H1 (cell line): ENCODE results near the gene TSHZ2. TPM values are rescaled to one million over a fixed set of nuclear protein-coding genes. Genes with fewer than 3 reads are reported as not detected.

ENCODE experiments used
- CTCF ChIA-PET: fragments of 300-600 bp; sonication (Branson Sonifier 250); formaldehyde crosslinking; loops from one replicate; lab custom pipeline; 2021; ENCODE audit not compliant: partially characterized antibody; lab: Charles Lee
- POLR2A ChIA-PET: fragments of 300-600 bp; sonication (Branson Sonifier 250); formaldehyde crosslinking; loops from one replicate; lab custom pipeline; 2021; ENCODE audit warnings: inconsistent platforms; ENCODE audit not compliant: partially characterized antibody; lab: Charles Lee
- DNase-seq, 2 experiments: peaks; one replicate each; pipeline versions ENCODE4 v3.0.0 to v3.0.0-alpha.2; 2010 to 2022; ENCODE audit warnings: low spot score in 2 of 2, low read depth in 1 of 2, mixed read lengths in 1 of 2
- FAIRE-seq: peaks from 2 replicates; lab custom pipeline; 2011; peaks lifted over from hg19 to GRCh38; lab: Jason Lieb, UNC
- H2AFZ ChIP-seq: 2 replicates; pipeline ENCODE4 v1.8.1; 2012; ENCODE audit warnings: low read length, inconsistent platforms
- H2AK5ac ChIP-seq: 2 replicates; pipeline ENCODE4 v1.6.1; 2013; ENCODE audit warnings: low read depth, low read length
- H2BK120ac ChIP-seq: replicated peaks from 2 replicates; pipeline ENCODE3; 2013; ENCODE audit warnings: low read depth, low read length, inconsistent platforms
- H2BK12ac ChIP-seq: 2 replicates; pipeline ENCODE4 v1.6.1; 2013; ENCODE audit warnings: low read depth, low read length
- H2BK15ac ChIP-seq: 2 replicates; pipeline ENCODE4 v1.6.1; 2013; ENCODE audit warnings: low read length
- H2BK20ac ChIP-seq: 2 replicates; pipeline ENCODE4 v1.6.1; 2013; ENCODE audit warnings: low read length
- H2BK5ac ChIP-seq: 2 replicates; pipeline ENCODE4 v1.6.1; 2013; ENCODE audit warnings: low read depth, low read length
- H3K14ac ChIP-seq: 2 replicates; pipeline ENCODE4 v1.6.1; 2013; ENCODE audit warnings: inconsistent platforms; ENCODE audit not compliant: insufficient read length
- H3K18ac ChIP-seq: 2 replicates; pipeline ENCODE4 v1.6.1; 2013; ENCODE audit warnings: low read length; ENCODE audit errors: extremely low read depth
- H3K23ac ChIP-seq: 2 replicates; pipeline ENCODE4 v1.6.1; 2013; ENCODE audit warnings: inconsistent platforms; ENCODE audit not compliant: insufficient read length
- H3K23me2 ChIP-seq: 2 replicates; pipeline ENCODE4 v1.6.1; 2013; ENCODE audit warnings: low read depth, low read length
- H3K27ac ChIP-seq: 2 replicates; pipeline ENCODE4 v1.6.1; 2011; ENCODE audit warnings: low read depth, low read length, inconsistent platforms
- H3K27me3 ChIP-seq, 4 experiments: replicated peaks in 1 of 4; 1 replicate in 1 of 4; 2 replicates in 3 of 4; pipeline versions ENCODE4 v1.6.1 to v1.8.1; 2011 to 2013; ENCODE audit warnings: low read length in 3 of 4, mild to moderate bottlenecking in 3 of 4, inconsistent platforms in 2 of 4, mixed read lengths in 2 of 4, moderate library complexity in 1 of 4; ENCODE audit not compliant: control insufficient read depth in 3 of 4, insufficient read depth in 3 of 4; ENCODE audit errors: extremely low read depth in 1 of 4
- H3K36me3 ChIP-seq, 4 experiments: 2 replicates each; pipeline versions ENCODE4 v1.6.1 to v1.8.1; 2011 to 2013; ENCODE audit warnings: mild to moderate bottlenecking in 4 of 4, low read length in 3 of 4, moderate library complexity in 2 of 4, control low read depth in 1 of 4, inconsistent platforms in 1 of 4; ENCODE audit not compliant: insufficient read depth in 4 of 4, control insufficient read depth in 2 of 4
- H3K4ac ChIP-seq: replicated peaks from 2 replicates; pipeline ENCODE3; 2013; ENCODE audit warnings: low read length, low read depth, mixed read lengths, inconsistent platforms; ENCODE audit not compliant: insufficient read length
- H3K4me1 ChIP-seq, 4 experiments: replicated peaks in 1 of 4; 1 replicate in 1 of 4; 2 replicates in 3 of 4; pipeline versions ENCODE4 v1.6.1 to v1.8.1; 2011 to 2013; ENCODE audit warnings: low read length in 3 of 4, inconsistent platforms in 2 of 4, mixed read lengths in 1 of 4; ENCODE audit not compliant: insufficient read depth in 4 of 4, control insufficient read depth in 3 of 4
- H3K4me2 ChIP-seq, 2 experiments: 2 replicates each; pipeline versions ENCODE4 v1.6.1 to v1.8.1; 2011 to 2013; ENCODE audit warnings: low read depth in 2 of 2, low read length in 2 of 2, control low read depth in 1 of 2, inconsistent platforms in 1 of 2, mild to moderate bottlenecking in 1 of 2; ENCODE audit not compliant: insufficient read depth in 1 of 2
- H3K4me3 ChIP-seq, 4 experiments: fragments of 200-600, 300-600 bp in 1 of 4; sonication (generic), shearing (Covaris generic), sonication (Bioruptor Twin) in 1 of 4; 2 replicates each; pipeline versions ENCODE4 v1.5.1 to v1.8.1; 2011 to 2016; ENCODE audit warnings: low read length in 4 of 4, low read depth in 3 of 4, control low read depth in 2 of 4, inconsistent platforms in 2 of 4, mild to moderate bottlenecking in 2 of 4, mixed read lengths in 1 of 4, moderate library complexity in 1 of 4; ENCODE audit not compliant: insufficient read depth in 2 of 4; ENCODE audit errors: extremely low read depth in 1 of 4
- H3K56ac ChIP-seq: replicated peaks from 2 replicates; pipeline ENCODE3; 2013; ENCODE audit warnings: low read depth, mild to moderate bottlenecking, mixed read lengths, low read length, inconsistent platforms; ENCODE audit not compliant: insufficient read length
- H3K79me1 ChIP-seq: 2 replicates; pipeline ENCODE4 v1.6.1; 2013; ENCODE audit warnings: low read depth, low read length, control low read depth
- H3K79me2 ChIP-seq, 2 experiments: 2 replicates each; pipeline versions ENCODE4 v1.6.1 to v1.8.1; 2012 to 2013; ENCODE audit warnings: low read length in 2 of 2, mild to moderate bottlenecking in 2 of 2, inconsistent platforms in 1 of 2; ENCODE audit not compliant: insufficient read depth in 2 of 2, control insufficient read depth in 1 of 2
- H3K9ac ChIP-seq, 4 experiments: replicated peaks in 1 of 4; 1 replicate in 1 of 4; 2 replicates in 3 of 4; pipeline versions ENCODE4 v1.6.1 to v1.8.1; 2011 to 2013; ENCODE audit warnings: low read depth in 3 of 4, low read length in 3 of 4, control low read depth in 2 of 4, mild to moderate bottlenecking in 2 of 4, moderate library complexity in 2 of 4, inconsistent platforms in 1 of 4; ENCODE audit errors: extremely low read depth in 1 of 4
- H3K9me3 ChIP-seq, 2 experiments: 2 replicates each; pipeline versions ENCODE4 v1.6.1 to v1.8.1; 2012 to 2013; ENCODE audit warnings: mild to moderate bottlenecking in 2 of 2, moderate library complexity in 2 of 2, control low read depth in 1 of 2, inconsistent platforms in 1 of 2, low read depth in 1 of 2, low read length in 1 of 2, mixed read lengths in 1 of 2; ENCODE audit not compliant: insufficient read depth in 2 of 2
- H4K20me1 ChIP-seq, 2 experiments: replicated peaks in 1 of 2; 2 replicates each; pipeline versions ENCODE3 to v1.8.1; 2011 to 2013; ENCODE audit warnings: inconsistent platforms in 2 of 2, low read length in 2 of 2, mild to moderate bottlenecking in 1 of 2; ENCODE audit not compliant: insufficient read depth in 2 of 2, control insufficient read depth in 1 of 2
- H4K5ac ChIP-seq: 2 replicates; pipeline ENCODE4 v1.6.1; 2013; ENCODE audit warnings: low read length, low read depth, mixed read lengths, inconsistent platforms; ENCODE audit not compliant: insufficient read length
- H4K8ac ChIP-seq: 2 replicates; pipeline ENCODE4 v1.8.0; 2013; ENCODE audit warnings: mild to moderate bottlenecking, moderate library complexity, low read length, inconsistent platforms; ENCODE audit not compliant: insufficient read depth; ENCODE audit errors: extremely low read depth
- H4K91ac ChIP-seq: replicated peaks from 2 replicates; pipeline ENCODE3; 2013; ENCODE audit warnings: low read length, mixed read lengths, inconsistent platforms; ENCODE audit not compliant: insufficient read length
- BRCA1 ChIP-seq: IDR thresholded peaks from 2 replicates; pipeline ENCODE4 v1.6.1; 2012; ENCODE audit warnings: low read depth, low read length, improper control_type of control experiment
- CEBPB ChIP-seq: IDR thresholded peaks from 2 replicates; pipeline ENCODE4 v1.6.1; 2012; ENCODE audit warnings: low read depth, low read length
- POU5F1 ChIP-seq: IDR thresholded peaks from 2 replicates; pipeline ENCODE4 v1.6.1; 2011; ENCODE audit warnings: low read depth, mild to moderate bottlenecking, low read length, moderate library complexity
- RNF2 ChIP-seq: fragments of 200-900, 300-1000 bp; sonication (generic); IDR thresholded peaks from 2 replicates; pipeline ENCODE4 v1.7.1; 2016; ENCODE audit warnings: borderline replicate concordance, low read depth, mild to moderate bottlenecking, antibody characterized with exemption, low read length; ENCODE audit not compliant: poor library complexity, severe bottlenecking; ENCODE audit errors: missing control alignments
- SAP30 ChIP-seq: fragments of 300-600 bp; sonication (generic); IDR thresholded peaks from 2 replicates; pipeline ENCODE4 v1.7.1; 2012; ENCODE audit warnings: low read length, moderate library complexity, mild to moderate bottlenecking, inconsistent platforms; ENCODE audit not compliant: insufficient read depth, insufficient replicate concordance
- SP1 ChIP-seq: IDR thresholded peaks from 2 replicates; pipeline ENCODE4 v1.6.1; 2011; ENCODE audit warnings: low read depth, low read length
- SRF ChIP-seq: IDR thresholded peaks from 2 replicates; pipeline ENCODE4 v1.6.1; 2011; ENCODE audit warnings: mild to moderate bottlenecking, low read depth, low read length, moderate library complexity
- TAF7 ChIP-seq: optimal IDR thresholded peaks from 2 replicates; pipeline ENCODE3; 2011; ENCODE audit warnings: low read depth, mild to moderate bottlenecking, inconsistent platforms, low read length, moderate library complexity, borderline replicate concordance
- TEAD4 ChIP-seq: IDR thresholded peaks from 2 replicates; pipeline ENCODE4 v1.6.1; 2012; ENCODE audit warnings: low read depth, low read length, inconsistent platforms, mixed read lengths
- ZNF274 ChIP-seq: IDR thresholded peaks from 2 replicates; pipeline ENCODE4 v1.7.0; 2012; ENCODE audit warnings: low read length, borderline replicate concordance; ENCODE audit errors: extremely low read depth
- WGBS, 2 experiments: shearing (Covaris generic) in 1 of 2; methylation state at CpG; one replicate each; pipeline versions ENCODE4 v1.1.6 to v1.1.7; 2013 to 2015; ENCODE audit warnings: low lambda C conversion rate in 2 of 2, mixed read lengths in 2 of 2, inconsistent platforms in 1 of 2, low coverage in 1 of 2, missing lambda C conversion rate in 1 of 2; ENCODE audit not compliant: insufficient replicate concordance in 2 of 2, insufficient coverage in 1 of 2, insufficient read length in 1 of 2; ENCODE audit errors: extremely low coverage in 1 of 2, missing lambda C conversion rate in 1 of 2; 5-methylcytosine and 5-hydroxymethylcytosine counted together
- polyA plus RNA-seq, 7 experiments: library from polyadenylated mRNA; depleted of rRNA in 3 of 7; stranded (reverse) in 5 of 7; unstranded in 2 of 7; fragments of >200 nt in 5 of 7; fragments of 200-250 nt in 2 of 7; gene quantifications; 1 replicate in 5 of 7; 2 replicates in 1 of 7; 4 replicates in 1 of 7; pipeline versions ENCODE4 v1.2.1 to v1.2.3, GENCODE V29; 2011 to 2013; ENCODE audit warnings: missing spikeins in 2 of 7, mixed read lengths in 2 of 7
- total RNA-seq: library from RNA; stranded (reverse); fragmentation: NEBNext Ultra II Directional; extraction: Animal tissue kit (Norgen Biotek cat#: 25700); gene quantifications from 2 replicates; pipeline ENCODE4 v1.2.1, GENCODE V29; 2021
- TF ChIP-seq, protein P1 (sequence below): IDR thresholded peaks from 2 replicates; pipeline ENCODE4 v1.6.1; 2011; ENCODE audit warnings: low read depth, mild to moderate bottlenecking, low read length; ENCODE audit not compliant: insufficient read depth
- TF ChIP-seq, protein P2 (sequence below): IDR thresholded peaks from 2 replicates; pipeline ENCODE4 v1.6.1; 2012; ENCODE audit warnings: inconsistent platforms

The TSHZ2 gene
- total and polyA plus RNA-seq, 2 of the 8 experiments (the other 6 are each of a cell fraction or from before 2014, with no cell fraction given) = 0.14 to 0.30 TPM

DNA sequence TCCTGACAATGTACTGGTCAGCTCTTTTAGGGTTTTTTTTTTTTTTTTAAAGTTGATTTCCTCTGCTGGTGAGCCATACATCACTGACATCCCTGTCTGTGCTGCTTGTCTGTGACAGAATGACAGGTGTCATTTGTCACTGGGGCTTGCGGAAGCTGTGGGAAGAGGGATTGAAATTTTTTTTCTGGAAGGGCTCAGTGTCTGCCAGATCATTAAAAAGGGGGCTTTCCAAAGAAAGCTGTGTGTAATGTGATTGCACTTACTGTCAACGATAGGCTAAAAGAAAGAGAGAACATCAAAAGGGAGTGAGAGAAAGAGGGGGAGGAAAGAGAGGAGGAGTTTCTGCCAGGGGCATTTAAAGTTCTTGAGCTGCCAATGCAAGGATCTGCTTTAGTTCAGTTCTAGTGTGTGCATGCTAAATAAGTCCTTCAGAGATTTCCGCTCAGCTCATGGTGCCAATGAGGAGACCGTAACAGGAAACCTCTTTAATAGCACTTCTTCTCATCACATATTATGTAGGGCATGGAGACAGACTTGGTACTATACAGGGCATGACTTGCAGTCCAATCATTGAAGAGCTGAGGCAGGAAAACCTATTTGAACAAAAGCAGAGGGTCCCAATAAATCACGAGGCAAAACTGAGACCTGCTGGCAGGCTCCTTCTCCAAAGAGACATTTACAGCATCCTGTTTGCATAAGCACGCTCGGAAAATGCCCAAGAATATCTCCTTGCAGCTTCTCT lies 177.2 kb downstream of the TSHZ2 start:
- Histone ChIP-seq H2BK5ac (no peak overlapping the region), H4K8ac (no peak overlapping the region), H2AK5ac (no peak overlapping the region), H2AFZ (no peak overlapping the region), H4K20me1 (no peaks in the 10 kb centered on the region), H3K4ac (no peak overlapping the region), H3K27ac (no peak overlapping the region), H3K9me3 (no peaks in the 10 kb centered on the region), H3K4me1 (no peaks in the 10 kb centered on the region), H3K36me3 (no peaks in the 10 kb centered on the region), H4K91ac (no peak overlapping the region), H3K18ac (no peak overlapping the region), H3K9ac (no peak overlapping the region; a peak in 1 of 7 replicates), H2BK15ac (no peak overlapping the region), H3K56ac (no peak overlapping the region), H4K5ac (no peak overlapping the region), H3K23ac (no peak overlapping the region), H3K27me3 (no peaks in the 10 kb centered on the region; a peak in 2 of 7 replicates), H3K14ac (no peak overlapping the region), H3K4me3 (no peak overlapping the region), H2BK20ac (no peak overlapping the region), H3K23me2 (0 out of 2 replicates have a peak, but pooled peaks cover 2% of the 10 kb centered on the region), H3K79me2 (no peaks in the 10 kb centered on the region), H3K79me1 (no peaks in the 10 kb centered on the region), H2BK12ac (no peak overlapping the region), H3K4me2 (no peak overlapping the region), H2BK120ac (no peak overlapping the region)
- DNase-seq = no peak
- CTCF ChIA-PET = interaction anchor here (0.6 to 1.9 kb wide), 4 partner anchors 9 to 169 kb away, joined by 3 to 6 read pairs (median 4); no protein-coding TSS in a partner anchor
- 92% methylated on average over 7 of the region's 7 CpGs; no CpG with 5 or more reads in 1 of the 2 experiments for WGBS, 2 experiments
- no peak for FAIRE-seq
- POLR2A ChIA-PET = no interaction called here
- TF ChIP-seq CEBPB (no peak), RNF2 (no peak), TEAD4 (no peak), SRF (no peak), SAP30 (no peak), ZNF274 (no peak), BRCA1 (no peak), POU5F1 (no peak), SP1 (no peak), TAF7 (no peak)
- TF ChIP-seq, protein P1, sequence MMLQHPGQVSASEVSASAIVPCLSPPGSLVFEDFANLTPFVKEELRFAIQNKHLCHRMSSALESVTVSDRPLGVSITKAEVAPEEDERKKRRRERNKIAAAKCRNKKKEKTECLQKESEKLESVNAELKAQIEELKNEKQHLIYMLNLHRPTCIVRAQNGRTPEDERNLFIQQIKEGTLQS = no peak
- TF ChIP-seq, protein P2, sequence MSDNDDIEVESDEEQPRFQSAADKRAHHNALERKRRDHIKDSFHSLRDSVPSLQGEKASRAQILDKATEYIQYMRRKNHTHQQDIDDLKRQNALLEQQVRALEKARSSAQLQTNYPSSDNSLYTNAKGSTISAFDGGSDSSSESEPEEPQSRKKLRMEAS = no peak
